SK-N-MC (cell line): Measurements from ENCODE around the gene CALY.
A peak's percentile ranks its signal among the peaks of the same experiment; 100 is the strongest.

Experiments
- DNase-seq: peaks from one replicate; pipeline ENCODE4 v3.0.0-alpha.2; 2011; ENCODE audit warnings: low read depth, low spot score
- H3K27ac ChIP-seq: fragments of 200-600 bp; sonication (generic); 2 replicates; pipeline ENCODE4 v1.5.1; 2016; ENCODE audit warnings: mixed run types
- H3K36me3 ChIP-seq: fragments of 200-600 bp; sonication (generic); 2 replicates; pipeline ENCODE4 v1.6.1; 2017; ENCODE audit warnings: antibody characterized with exemption, low read length, mixed read lengths; ENCODE audit not compliant: insufficient read depth
- H3K4me3 ChIP-seq: fragments of 200-600 bp; sonication (generic); 2 replicates; pipeline ENCODE4 v1.5.1; 2016
- H3K9ac ChIP-seq: fragments of 200-600 bp; sonication (generic); 2 replicates; pipeline ENCODE4 v1.8.0; 2017; ENCODE audit warnings: mixed run types, mixed read lengths; ENCODE audit not compliant: insufficient read length
- H3K9me3 ChIP-seq: fragments of 200-600 bp; sonication (generic); 2 replicates; pipeline ENCODE4 v1.6.1; 2017; ENCODE audit warnings: low read depth, mild to moderate bottlenecking, antibody characterized with exemption, low read length, moderate library complexity, mixed read lengths
- EZH2 ChIP-seq: fragments of 200-600 bp; sonication (generic); IDR thresholded peaks from one replicate; pipeline ENCODE4 v1.6.1; 2017; ENCODE audit warnings: antibody characterized with exemption
- FOXP2 ChIP-seq: optimal IDR thresholded peaks from 2 replicates; pipeline ENCODE3; 2011; ENCODE audit warnings: mild to moderate bottlenecking, moderate library complexity; ENCODE audit not compliant: insufficient read depth; ENCODE audit errors: extremely low read length, control extremely low read depth
- POLR2AphosphoS5 ChIP-seq: IDR thresholded peaks from 2 replicates; pipeline ENCODE4 v1.6.1; 2012; ENCODE audit warnings: mild to moderate bottlenecking, low read depth, low read length, borderline replicate concordance

CALY gene

DNA sequence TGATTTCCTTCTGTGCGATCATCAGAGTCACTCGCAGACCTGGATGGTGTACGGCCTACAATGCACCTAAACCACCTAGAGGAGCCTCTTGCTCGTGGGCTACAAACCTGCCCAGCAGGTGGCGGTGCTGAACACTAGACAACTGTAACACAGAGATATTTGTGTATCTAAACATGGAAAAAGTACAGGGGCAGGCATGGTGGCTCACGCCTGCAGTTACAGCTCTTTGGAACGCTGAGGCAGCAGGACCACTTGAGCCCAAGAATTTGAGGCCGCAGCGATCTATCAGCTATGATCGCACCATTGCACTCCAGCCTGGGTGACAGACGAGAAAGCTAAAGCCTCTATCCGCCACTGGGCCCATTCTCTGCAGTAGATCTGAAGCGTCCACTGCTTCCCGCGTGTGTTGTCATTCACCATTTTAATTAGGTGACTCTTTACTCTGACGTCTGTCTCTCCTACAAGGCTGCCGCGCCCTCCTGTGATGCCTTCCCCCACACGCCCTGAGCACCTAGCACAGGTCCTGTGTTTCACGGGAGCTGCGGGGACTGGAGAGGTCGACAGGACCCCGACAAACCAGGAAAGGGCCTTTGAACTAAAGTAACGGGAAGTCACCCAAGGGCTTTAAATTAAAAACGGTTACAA, 28.8 kb downstream of the CALY start:
- no peak for DNase-seq
- H3K9ac ChIP-seq, result peak overlapping the region; percentile 87
- TF ChIP-seq POLR2AphosphoS5 (no peak), EZH2 (no peak), FOXP2 (no peak)
- peak overlapping the region; percentile 84 for H3K4me3 ChIP-seq
- no peaks in the 10 kb centered on the region; the same call in 1 of the 2 replicates for H3K36me3 ChIP-seq
- H3K27ac ChIP-seq, result no peak overlapping the region
- no peaks in the 10 kb centered on the region for H3K9me3 ChIP-seq

DNA sequence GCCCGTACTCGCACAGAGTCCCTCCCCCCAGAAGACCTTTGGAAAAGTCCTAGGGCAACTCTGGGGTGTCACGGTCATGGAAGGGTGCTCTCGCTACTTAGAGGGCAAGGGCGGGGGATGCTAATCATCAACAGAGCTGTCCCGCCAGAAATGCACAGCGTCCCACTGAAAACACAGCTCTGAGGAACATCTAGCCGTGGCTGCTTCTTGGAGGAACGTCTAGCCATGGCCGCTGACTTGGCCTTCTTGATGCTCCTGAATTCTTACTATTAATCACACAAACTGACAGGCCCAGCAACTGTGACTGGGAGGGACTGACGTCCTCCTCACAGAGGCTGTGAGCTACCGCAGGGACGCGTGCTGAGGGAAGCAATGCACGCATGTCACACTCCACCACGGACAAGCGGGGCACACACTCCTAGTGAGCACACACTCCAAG, 29.7 kb downstream of the CALY start:
- Histone ChIP-seq H3K27ac (no peak overlapping the region), H3K9ac (no peak overlapping the region), H3K9me3 (no peaks in the 10 kb centered on the region), H3K4me3 (no peak overlapping the region), H3K36me3 (no peaks in the 10 kb centered on the region; the same call in 1 of the 2 replicates)
- no peak for DNase-seq
- TF ChIP-seq EZH2 (no peak), POLR2AphosphoS5 (no peak), FOXP2 (no peak)

DNA sequence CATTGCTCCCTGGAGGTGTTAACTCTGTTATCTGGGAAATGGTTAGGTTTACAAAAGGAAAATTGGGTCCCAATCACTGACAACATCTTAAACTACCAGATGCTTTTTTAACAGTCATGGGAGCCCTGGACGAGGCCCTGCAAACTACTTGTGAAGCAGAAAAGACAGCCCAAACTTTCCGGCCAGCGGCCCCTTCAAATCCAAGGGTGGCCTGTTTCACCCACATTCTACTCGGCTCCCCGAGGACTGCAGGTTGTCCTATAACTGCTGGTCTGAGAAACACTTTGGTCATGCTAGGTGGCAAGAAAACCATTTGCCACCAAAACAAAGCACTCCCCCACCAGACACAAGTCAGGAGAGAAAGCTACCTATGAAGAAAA, 30.6 kb downstream of the CALY start:
- H3K36me3 ChIP-seq, result no peaks in the 10 kb centered on the region; the same call in 1 of the 2 replicates
- H3K9me3 ChIP-seq, result no peaks in the 10 kb centered on the region
- TF ChIP-seq EZH2 (no peak), FOXP2 (no peak), POLR2AphosphoS5 (no peak)
- H3K4me3 ChIP-seq, result no peak overlapping the region
- no peak overlapping the region for H3K27ac ChIP-seq
- H3K9ac ChIP-seq, result no peak overlapping the region
- DNase-seq, result no peak

DNA sequence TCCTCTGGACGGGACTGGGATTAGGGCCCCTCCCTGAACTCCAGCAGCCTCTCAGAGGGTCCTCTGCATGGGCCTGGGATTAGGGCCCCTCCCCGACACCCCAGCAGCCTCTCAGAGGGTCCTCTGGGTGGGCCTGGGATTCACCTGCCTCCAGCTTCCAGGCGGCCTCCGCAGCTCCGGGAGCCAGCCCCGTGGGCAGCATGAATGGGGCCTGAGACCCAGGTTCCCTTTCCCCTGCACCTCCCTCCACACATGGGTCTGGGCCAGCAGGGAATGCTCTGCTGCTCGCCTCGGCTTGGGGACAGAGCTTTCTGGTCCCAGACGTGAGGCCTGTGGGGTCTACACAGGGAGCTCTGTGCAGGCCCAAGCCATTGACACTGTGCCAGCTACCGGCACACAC, 33.5 kb downstream of the CALY start:
- TF ChIP-seq FOXP2 (no peak), POLR2AphosphoS5 (no peak), EZH2 (no peak)
- Histone ChIP-seq H3K27ac (no peak overlapping the region), H3K4me3 (no peak overlapping the region), H3K9ac (no peak overlapping the region), H3K36me3 (peaks cover 3% of the 10 kb centered on the region; the same call in 1 of the 2 replicates), H3K9me3 (no peaks in the 10 kb centered on the region)
- no peak for DNase-seq

DNA sequence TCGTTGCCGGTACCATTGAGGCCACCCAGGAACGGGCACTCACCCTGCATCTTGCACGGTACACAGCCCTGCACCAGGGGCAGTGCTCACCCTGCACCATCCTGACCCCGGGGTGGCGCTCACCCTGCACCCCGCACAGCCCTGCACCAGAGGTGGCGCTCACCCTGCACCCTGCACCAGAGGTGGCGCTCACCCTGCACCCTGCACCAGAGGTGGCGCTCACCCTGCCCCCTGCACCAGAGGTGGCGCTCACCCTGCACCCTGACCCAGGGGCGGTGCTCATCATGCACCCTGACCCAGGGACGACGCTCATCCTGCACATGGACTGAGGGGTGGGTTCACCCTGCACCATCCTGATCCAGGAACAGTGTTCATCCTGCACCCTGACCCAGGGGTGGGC, 34.5 kb downstream of the CALY start:
- no peak for DNase-seq
- no peak overlapping the region for H3K4me3 ChIP-seq
- TF ChIP-seq EZH2 (no peak), POLR2AphosphoS5 (no peak), FOXP2 (no peak)
- H3K9ac ChIP-seq, result no peak overlapping the region
- H3K27ac ChIP-seq, result no peak overlapping the region
- H3K36me3 ChIP-seq, result peaks cover 3% of the 10 kb centered on the region; the same call in 1 of the 2 replicates
- no peaks in the 10 kb centered on the region for H3K9me3 ChIP-seq

DNA sequence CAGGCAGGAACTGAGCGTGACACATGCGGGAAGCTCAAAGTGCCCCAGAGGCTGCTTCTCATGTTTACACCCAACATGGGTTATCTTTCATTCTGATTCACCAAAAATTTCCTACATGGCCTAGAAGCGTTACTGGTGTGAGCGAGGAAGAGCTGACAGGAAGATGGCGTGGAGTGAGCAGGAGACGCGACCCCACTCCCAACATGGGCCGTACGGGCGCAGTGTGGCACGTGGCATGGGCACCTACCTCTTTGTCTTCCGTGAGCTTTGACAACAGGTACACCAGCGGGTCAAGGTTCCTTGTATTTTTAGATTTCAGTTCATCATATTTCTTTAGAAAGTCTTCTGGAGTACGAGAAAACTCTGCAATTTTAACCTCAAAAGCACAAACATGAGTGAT, 37.0 kb downstream of the CALY start:
- H3K9me3 ChIP-seq, result no peaks in the 10 kb centered on the region
- TF ChIP-seq POLR2AphosphoS5, result no peak
- TF ChIP-seq FOXP2, result no peak
- TF ChIP-seq EZH2, result no peak
- peaks cover 3% of the 10 kb centered on the region; the same call in 1 of the 2 replicates for H3K36me3 ChIP-seq
- no peak for DNase-seq
- H3K27ac ChIP-seq, result no peak overlapping the region
- no peak overlapping the region for H3K4me3 ChIP-seq
- no peak overlapping the region for H3K9ac ChIP-seq

DNA sequence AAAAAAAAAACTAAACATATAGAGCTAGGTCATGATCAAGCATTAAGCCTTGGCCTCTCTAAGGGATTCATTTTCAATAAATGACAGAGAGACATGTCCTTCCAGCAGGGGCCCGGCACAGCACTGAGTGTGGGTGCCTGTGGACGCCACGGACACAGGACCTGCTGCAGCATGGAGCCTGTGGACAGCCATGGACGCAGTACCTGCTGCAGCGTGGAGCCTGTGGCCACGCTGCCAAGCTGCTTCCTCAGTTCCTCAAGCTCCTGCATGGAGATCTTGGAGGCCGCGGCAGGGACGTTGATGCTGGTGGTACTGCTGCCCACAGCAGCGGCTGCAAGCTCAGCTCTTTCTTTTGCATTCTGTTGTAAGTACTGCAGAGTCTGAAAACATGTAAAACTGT, 37.5 kb downstream of the CALY start:
- TF ChIP-seq POLR2AphosphoS5 (no peak), EZH2 (no peak), FOXP2 (no peak)
- Histone ChIP-seq H3K27ac (no peak overlapping the region), H3K9ac (no peak overlapping the region), H3K9me3 (no peaks in the 10 kb centered on the region), H3K4me3 (no peak overlapping the region), H3K36me3 (peaks cover 3% of the 10 kb centered on the region; the same call in 1 of the 2 replicates)
- no peak for DNase-seq

DNA sequence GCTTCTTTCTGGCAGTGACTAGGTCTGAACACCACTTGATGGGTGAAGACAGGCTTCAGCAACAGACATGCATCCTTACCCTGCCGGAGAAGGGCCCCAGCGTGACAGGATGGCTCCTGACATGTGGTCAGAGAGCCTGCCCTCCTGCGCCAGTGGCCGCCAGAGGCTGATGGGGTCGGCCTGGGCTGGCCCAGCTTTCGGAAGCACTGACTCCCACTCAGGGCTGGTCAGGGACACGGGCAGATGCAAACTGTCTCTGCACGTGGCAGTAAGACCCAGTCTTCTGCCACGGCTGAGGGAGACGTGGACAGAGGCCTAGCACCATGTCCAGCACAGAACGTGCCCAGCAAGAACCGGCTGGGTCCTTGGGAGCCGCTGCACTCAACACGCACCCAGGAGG, 38.2 kb downstream of the CALY start:
- DNase-seq, result no peak
- TF ChIP-seq FOXP2 (no peak), POLR2AphosphoS5 (no peak), EZH2 (no peak)
- Histone ChIP-seq H3K27ac (no peak overlapping the region), H3K9me3 (no peaks in the 10 kb centered on the region), H3K4me3 (no peak overlapping the region), H3K36me3 (peaks cover 3% of the 10 kb centered on the region; the same call in 1 of the 2 replicates), H3K9ac (no peak overlapping the region)
